Sigmoid colon (tissue), 4 donors: ENCODE data around the gene CPA5.

Experiments used
- CTCF ChIP-seq, 4 experiments: fragments of 450-650 bp in 3 of 4; fragments of 200-600 bp in 1 of 4; IDR thresholded peaks; one replicate each; pipeline ENCODE4 v1.5.1; 2016 to 2019; ENCODE audit warnings: antibody characterized with exemption in 4 of 4, mild to moderate bottlenecking in 3 of 4, moderate library complexity in 2 of 4
- EP300 ChIP-seq, 4 donors: sonication (generic); formaldehyde crosslinking; IDR thresholded peaks; one replicate each; pipeline ENCODE4 v1.6.1; 2017; ENCODE audit warnings: antibody characterized with exemption in 4 of 4

GRCh38 chr7:130390486-130390885 lies 45.9 kb downstream of the CPA5 start:
- no peak for TF ChIP-seq CTCF (IDR thresholded peaks at IDR 0.05)
- TF ChIP-seq EP300 (IDR thresholded peaks at IDR 0.05) = no peak
